K562 (cell line): ENCODE results near the gene CHD5. TPM values are rescaled to one million over a fixed set of nuclear protein-coding genes. Genes with fewer than 3 reads are reported as not detected.
A peak's percentile ranks its signal among the peaks of the same experiment; 100 is the strongest.

Experiments
- ATAC-seq: fragments of 200-7000 bp; cut with Tn5 transposase; 3 replicates; pipeline ENCODE4 v1.9.1; 2020; ENCODE audit warnings: moderate library complexity
- BruUV-seq: library from RNA; stranded (reverse); fragments of 400-500 nt; replicated peaks from 2 replicates; lab custom pipeline; 2021; lab: Mats Ljungman, UMichigan
- CTCF ChIA-PET: fragments of 300-600 bp; formaldehyde crosslinking; extraction: SDS; loops from one replicate; lab custom pipeline; 2021; ENCODE audit warnings: low intra/inter-chr PET ratio; lab: Yijun Ruan, JAX
- POLR2A ChIA-PET: fragments of 300-600, 350-650 bp; sonication (Branson Sonifier 250); formaldehyde crosslinking; extraction: SDS; loops from one replicate; lab custom pipeline; 2021; ENCODE audit warnings: antibody characterized with exemption, inconsistent platforms; lab: Yijun Ruan, JAX
- DNase-seq, 4 experiments: peaks; one replicate each; pipeline versions ENCODE4 v3.0.0 to v3.0.0-alpha.2; 2011 to 2018; ENCODE audit warnings: low spot score in 3 of 4, mixed read lengths in 3 of 4; ENCODE audit errors: extremely low read depth in 1 of 4
- FAIRE-seq: peaks from 2 replicates; lab custom pipeline; 2011; peaks lifted over from hg19 to GRCh38; lab: Jason Lieb, UNC
- H2AFZ ChIP-seq: 2 replicates; pipeline ENCODE4 v1.6.0; 2011; ENCODE audit warnings: low read depth, low read length, control low read depth, inconsistent platforms
- H3K27ac ChIP-seq: fragments of 200-600 bp; 3 replicates; pipeline ENCODE4 v1.8.0; 2011; ENCODE audit warnings: low read depth, mild to moderate bottlenecking, control low read depth, inconsistent platforms, low read length, moderate library complexity, mixed read lengths; ENCODE audit errors: extremely low read depth
- H3K27me3 ChIP-seq, 2 experiments: fragments of 300-600 bp in 1 of 2; 2 replicates in 1 of 2; 3 replicates in 1 of 2; pipeline versions ENCODE4 v1.6.0 to v1.8.0; 2011; ENCODE audit warnings: inconsistent platforms in 2 of 2, low read length in 2 of 2, mild to moderate bottlenecking in 1 of 2, mixed read lengths in 1 of 2, moderate library complexity in 1 of 2; ENCODE audit not compliant: control insufficient read depth in 2 of 2, insufficient read depth in 2 of 2
- H3K36me3 ChIP-seq: fragments of 300-600 bp; 3 replicates; pipeline ENCODE4 v1.8.0; 2011; ENCODE audit warnings: mild to moderate bottlenecking, low read length, inconsistent platforms; ENCODE audit not compliant: control insufficient read depth, insufficient read depth
- H3K4me1 ChIP-seq, 2 experiments: fragments of 200-600 bp in 1 of 2; replicated peaks in 1 of 2; 2 replicates in 1 of 2; 3 replicates in 1 of 2; pipeline versions ENCODE4 v1.5.1 to v1.8.0; 2011; ENCODE audit warnings: inconsistent platforms in 2 of 2, low read length in 2 of 2, mild to moderate bottlenecking in 1 of 2, mixed read lengths in 1 of 2, moderate library complexity in 1 of 2; ENCODE audit not compliant: control insufficient read depth in 2 of 2, insufficient read depth in 2 of 2
- H3K4me2 ChIP-seq: 2 replicates; pipeline ENCODE4 v1.6.1; 2011; ENCODE audit warnings: low read length, control low read depth, inconsistent platforms, mixed read lengths; ENCODE audit not compliant: insufficient read depth
- H3K4me3 ChIP-seq: fragments of 200-600 bp; sonication (generic), shearing (Covaris generic); 2 replicates; pipeline ENCODE4 v1.5.1; 2016; ENCODE audit warnings: control low read depth, inconsistent platforms
- H3K79me2 ChIP-seq: fragments of 200-600 bp; 3 replicates; pipeline ENCODE4 v1.8.0; 2011; ENCODE audit warnings: low read length, inconsistent platforms; ENCODE audit not compliant: control insufficient read depth, insufficient read depth
- H3K9ac ChIP-seq, 2 experiments: 2 replicates each; pipeline versions ENCODE4 v1.6.0 to v1.6.1; 2011; ENCODE audit warnings: low read depth in 2 of 2, low read length in 2 of 2, control low read depth in 1 of 2, inconsistent platforms in 1 of 2, mild to moderate bottlenecking in 1 of 2, mixed read lengths in 1 of 2; ENCODE audit not compliant: insufficient read depth in 1 of 2
- H3K9me1 ChIP-seq: one replicate; pipeline ENCODE4 v1.6.0; 2011; ENCODE audit warnings: inconsistent platforms, mild to moderate bottlenecking, low read length, moderate library complexity; ENCODE audit not compliant: control insufficient read depth, insufficient read depth
- H3K9me3 ChIP-seq: replicated peaks from 2 replicates; pipeline ENCODE4 v1.5.1; 2011; ENCODE audit warnings: low read depth, low read length, inconsistent platforms; ENCODE audit not compliant: control insufficient read depth, insufficient read depth
- H4K20me1 ChIP-seq: replicated peaks from 2 replicates; pipeline ENCODE4 v1.6.1; 2011; ENCODE audit warnings: low read length, inconsistent platforms, mixed read lengths; ENCODE audit not compliant: control insufficient read depth, insufficient read depth
- TSHZ1 ChIP-seq: fragments of 250-450 bp; sonication (Bioruptor Pico); IDR thresholded peaks from 2 replicates; pipeline ENCODE4 v1.4.0; 2020; ENCODE audit warnings: mild to moderate bottlenecking, moderate library complexity
- ZNF507 ChIP-seq: conservative IDR thresholded peaks from 2 replicates; pipeline ENCODE4 v1.6.1; 2017; ENCODE audit warnings: missing genetic modification characterization, missing compliant biosample characterization
- WGBS: fragments of 100-300 bp; shearing (Covaris generic); methylation state at CpG from one replicate; pipeline ENCODE4 v1.1.6; 2016; ENCODE audit warnings: low coverage, mixed read lengths; ENCODE audit not compliant: insufficient coverage; ENCODE audit errors: missing lambda C conversion rate; 5-methylcytosine and 5-hydroxymethylcytosine counted together
- in situ Hi-C: fragments of 300-500 bp; cut with MboI; formaldehyde crosslinking; loops from 4 replicates; pipeline ENCODE4 v1.15.0; 2018; ENCODE audit warnings: inconsistent platforms, mixed read lengths
- intact Hi-C: fragments of 100-400 bp; cut with micrococcal nuclease; formaldehyde crosslinking; loops from 2 replicates; pipeline ENCODE4 v1.14.2; 2022
- polyA plus RNA-seq, 8 experiments: library from polyadenylated mRNA; depleted of rRNA in 4 of 8; stranded (reverse) in 5 of 8; unstranded in 3 of 8; fragments of >200 nt; fragmentation: Nextera tagmentation in 2 of 8; fragmentation: Illumina TruSeq in 1 of 8; extraction: Ambion mirVana in 2 of 8; extraction: Trizol in 1 of 8; gene quantifications; 2 replicates each; pipeline versions ENCODE4 v1.2.1 to v1.2.3, GENCODE V29; 2011 to 2014; ENCODE audit warnings: inconsistent platforms in 1 of 8, missing spikeins in 1 of 8
- total RNA-seq, 7 experiments: library from RNA; depleted of rRNA in 6 of 7; stranded (reverse); fragments of >200 nt in 6 of 7; fragmentation: Illumina TruSeq in 2 of 7; extraction: Trizol in 2 of 7; gene quantifications; 2 replicates each; pipeline versions ENCODE4 v1.2.1 to v1.2.3, GENCODE V29; 2011 to 2021; ENCODE audit warnings: low replicate concordance in 1 of 7

The CHD5 gene
- total and polyA plus RNA-seq, 9 of the 15 experiments (the other 6 are each of a cell fraction or from before 2014, with no cell fraction given), result 0.03 to 0.52 (median 0.11) TPM; not detected in 2

- TF ChIP-seq TSHZ1 (CRISPR knock-in tag), result no peak
- TF ChIP-seq ZNF507, result peak; percentile 98
- H3K4me1 ChIP-seq, result peaks cover 0 to 9% of the 10 kb centered on the region in 2 experiments; a peak in 2 of 5 replicates
- no peak overlapping the region for H3K27ac ChIP-seq
- H3K36me3 ChIP-seq, result no peaks in the 10 kb centered on the region
- no TSS peak for BruUV-seq
- no peaks in the 10 kb centered on the region for H4K20me1 ChIP-seq
- H3K9me3 ChIP-seq, result no peaks in the 10 kb centered on the region
- FAIRE-seq, result no peak
- ChIA-PET POLR2A (interaction anchor here (0.6 to 1.2 kb wide), 2 partner anchors 9 to 201 kb away, joined by 3 to 6 read pairs; no protein-coding TSS in a partner anchor), CTCF (no interaction called here)
- no peak overlapping the region for H2AFZ ChIP-seq
- H3K4me3 ChIP-seq, result no peak overlapping the region
- H3K9ac ChIP-seq, result no peak overlapping the region
- WGBS, result 0% methylated on average over 2 of the region's 2 CpGs
- H3K4me2 ChIP-seq, result no peak overlapping the region
- no peak for DNase-seq
- no peaks in the 10 kb centered on the region for H3K9me1 ChIP-seq
- intact Hi-C loops (no loop called here), in situ Hi-C loops (no loop called here)
- peaks cover 25 to 39% of the 10 kb centered on the region in 2 experiments; a peak in 4 of 5 replicates for H3K27me3 ChIP-seq
- H3K79me2 ChIP-seq, result no peaks in the 10 kb centered on the region
- no peak for ATAC-seq
Observed at GRCh38 chr1:6117064-6117463, 63.1 kb downstream of the CHD5 start.
